Hepatocyte (in vitro differentiated cells): ENCODE data around the gene SAMMSON. TPM values are rescaled to one million over a fixed set of nuclear protein-coding genes. Genes with fewer than 3 reads are reported as not detected.

Experiments
- DNase-seq: peaks from one replicate; pipeline ENCODE4 v3.0.0-alpha.2; 2016; ENCODE audit warnings: low spot score
- H2AFZ ChIP-seq: fragments of 200-600 bp; sonication (generic); 2 replicates; pipeline ENCODE4 v1.6.0; 2016; ENCODE audit warnings: antibody characterized with exemption, mild to moderate bottlenecking
- H3K27ac ChIP-seq: fragments of 200-600 bp; sonication (generic); 2 replicates; pipeline ENCODE4 v1.5.1; 2016; ENCODE audit warnings: mild to moderate bottlenecking
- H3K27me3 ChIP-seq: fragments of 200-600 bp; sonication (generic); 2 replicates; pipeline ENCODE4 v1.6.1; 2016
- H3K36me3 ChIP-seq: fragments of 200-600 bp; sonication (generic); replicated peaks from 2 replicates; pipeline ENCODE4 v1.5.1; 2016; ENCODE audit warnings: low read depth; ENCODE audit not compliant: insufficient read depth
- H3K4me1 ChIP-seq: fragments of 200-600 bp; sonication (generic); 2 replicates; pipeline ENCODE4 v1.5.1; 2016; ENCODE audit warnings: mild to moderate bottlenecking, moderate library complexity; ENCODE audit not compliant: insufficient read depth
- H3K4me2 ChIP-seq: fragments of 200-600 bp; sonication (generic); 2 replicates; pipeline ENCODE4 v1.6.0; 2016
- H3K4me3 ChIP-seq: fragments of 200-600 bp; sonication (generic); 2 replicates; pipeline ENCODE4 v1.5.1; 2016; ENCODE audit warnings: mild to moderate bottlenecking
- H3K79me2 ChIP-seq: fragments of 200-600 bp; sonication (generic); 2 replicates; pipeline ENCODE4 v1.6.0; 2017; ENCODE audit warnings: mild to moderate bottlenecking
- H3K9me2 ChIP-seq: fragments of 200-600 bp; sonication (generic); replicated peaks from 2 replicates; pipeline ENCODE4 v1.6.0; 2017; ENCODE audit warnings: mild to moderate bottlenecking; ENCODE audit not compliant: insufficient read depth
- H3K9me3 ChIP-seq: fragments of 200-600 bp; sonication (generic); 2 replicates; pipeline ENCODE4 v1.5.1; 2016; ENCODE audit warnings: low read depth, mild to moderate bottlenecking
- H4K20me1 ChIP-seq: fragments of 200-600 bp; sonication (generic); 2 replicates; pipeline ENCODE4 v1.6.0; 2016; ENCODE audit warnings: mild to moderate bottlenecking; ENCODE audit not compliant: insufficient read depth, poor library complexity, severe bottlenecking
- EZH2 ChIP-seq: fragments of 200-600 bp; sonication (generic); IDR thresholded peaks from 2 replicates; pipeline ENCODE4 v1.6.1; 2016; ENCODE audit warnings: antibody characterized with exemption, mild to moderate bottlenecking, borderline replicate concordance
- EZH2phosphoT487 ChIP-seq: fragments of 200-600 bp; sonication (generic); IDR thresholded peaks from one replicate; pipeline ENCODE4 v1.6.1; 2018; ENCODE audit warnings: antibody characterized with exemption, mild to moderate bottlenecking, low read depth, moderate library complexity; ENCODE audit not compliant: unreplicated experiment, severe bottlenecking
- WGBS: methylation state at CpG from one replicate; pipeline ENCODE4 v1.1.6; 2016; ENCODE audit warnings: low lambda C conversion rate; ENCODE audit errors: missing lambda C conversion rate; 5-methylcytosine and 5-hydroxymethylcytosine counted together
- polyA plus RNA-seq: library from polyadenylated mRNA; unstranded; fragments of >200 nt; fragmentation: Nextera tagmentation; extraction: Ambion mirVana; gene quantifications from 2 replicates; pipeline ENCODE4 v1.2.1, GENCODE V29; 2016
- total RNA-seq: library from RNA; depleted of rRNA; stranded (reverse); fragments of >200 nt; gene quantifications from 2 replicates; pipeline ENCODE4 v1.2.3, GENCODE V29; 2014
- TF ChIP-seq, protein P1 (sequence below): fragments of 200-600 bp; sonication (generic); IDR thresholded peaks from 2 replicates; pipeline ENCODE4 v1.5.1; 2016; ENCODE audit warnings: antibody characterized with exemption, mild to moderate bottlenecking; ENCODE audit not compliant: poor library complexity

The SAMMSON gene
- 0.10 TPM in 1 of 2 replicates, not detected in the other for total RNA-seq
- polyA plus RNA-seq = not detected in 2 replicates

DNA sequence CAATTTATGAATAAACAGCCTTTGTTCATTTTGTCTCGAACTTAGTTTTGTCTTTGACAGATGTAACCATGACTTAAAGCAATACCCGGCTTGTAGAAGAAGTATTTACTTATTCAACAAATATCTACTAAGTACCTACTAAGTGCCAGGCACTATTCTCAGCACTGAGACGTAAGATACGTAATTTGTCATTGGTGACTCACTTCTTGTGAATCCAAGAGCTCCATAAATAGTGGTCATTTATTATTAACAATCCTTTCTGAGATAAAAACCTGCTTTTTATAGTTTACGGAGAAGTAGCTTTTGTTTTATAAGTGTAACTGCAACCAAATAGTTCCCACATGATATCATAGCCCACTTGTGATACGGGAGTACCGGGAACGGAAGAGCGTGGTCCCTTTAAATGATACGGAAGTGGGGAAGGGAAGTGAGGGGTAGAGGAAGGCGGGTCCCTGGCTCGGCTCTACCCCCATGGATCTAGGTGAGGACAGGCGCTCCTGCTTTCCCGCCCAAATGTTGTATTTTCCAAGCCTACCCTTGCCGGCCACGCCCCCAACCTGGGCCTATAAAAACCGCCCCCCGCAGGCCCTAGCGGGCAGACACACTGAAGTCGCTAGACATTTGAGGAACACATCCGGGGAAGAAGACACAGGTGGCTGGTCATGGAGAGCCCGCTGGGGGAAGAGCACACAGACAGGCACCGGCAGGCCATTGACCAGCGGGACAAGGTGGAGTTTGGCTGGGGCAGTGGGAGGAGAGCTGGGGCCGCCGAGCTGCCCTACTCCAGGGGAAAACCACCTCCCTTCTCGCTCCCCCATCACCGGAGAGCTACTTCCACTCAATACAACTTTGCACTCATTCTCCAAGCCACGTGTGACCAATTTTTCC is at the start of gene SAMMSON:
SAMMSON (plus strand) TSS at position 594 of the 888 bp plus-strand sequence.
- Histone ChIP-seq H3K4me3 (no peak within 1 kb of the TSS), H4K20me1 (no peaks in the 10 kb centered on the region), H3K79me2 (no peaks in the 10 kb centered on the region), H2AFZ (peak within 1 kb of the TSS; percentile 37), H3K4me2 (peak within 1 kb of the TSS; percentile 44), H3K27me3 (no peaks in the 10 kb centered on the region), H3K4me1 (peaks cover 14% of the 10 kb centered on the region), H3K9me2 (no peaks in the 10 kb centered on the region), H3K27ac (peak within 1 kb of the TSS; percentile 65), H3K9me3 (no peaks in the 10 kb centered on the region), H3K36me3 (no peaks in the 10 kb centered on the region)
- DNase-seq = no peak
- whole genome bisulfite sequencing = 86% methylated on average over 29 of the region's 29 CpGs
- TF ChIP-seq EZH2 (no peak), EZH2phosphoT487 (no peak)
- TF ChIP-seq, protein P1, sequence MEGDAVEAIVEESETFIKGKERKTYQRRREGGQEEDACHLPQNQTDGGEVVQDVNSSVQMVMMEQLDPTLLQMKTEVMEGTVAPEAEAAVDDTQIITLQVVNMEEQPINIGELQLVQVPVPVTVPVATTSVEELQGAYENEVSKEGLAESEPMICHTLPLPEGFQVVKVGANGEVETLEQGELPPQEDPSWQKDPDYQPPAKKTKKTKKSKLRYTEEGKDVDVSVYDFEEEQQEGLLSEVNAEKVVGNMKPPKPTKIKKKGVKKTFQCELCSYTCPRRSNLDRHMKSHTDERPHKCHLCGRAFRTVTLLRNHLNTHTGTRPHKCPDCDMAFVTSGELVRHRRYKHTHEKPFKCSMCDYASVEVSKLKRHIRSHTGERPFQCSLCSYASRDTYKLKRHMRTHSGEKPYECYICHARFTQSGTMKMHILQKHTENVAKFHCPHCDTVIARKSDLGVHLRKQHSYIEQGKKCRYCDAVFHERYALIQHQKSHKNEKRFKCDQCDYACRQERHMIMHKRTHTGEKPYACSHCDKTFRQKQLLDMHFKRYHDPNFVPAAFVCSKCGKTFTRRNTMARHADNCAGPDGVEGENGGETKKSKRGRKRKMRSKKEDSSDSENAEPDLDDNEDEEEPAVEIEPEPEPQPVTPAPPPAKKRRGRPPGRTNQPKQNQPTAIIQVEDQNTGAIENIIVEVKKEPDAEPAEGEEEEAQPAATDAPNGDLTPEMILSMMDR = no peak

DNA sequence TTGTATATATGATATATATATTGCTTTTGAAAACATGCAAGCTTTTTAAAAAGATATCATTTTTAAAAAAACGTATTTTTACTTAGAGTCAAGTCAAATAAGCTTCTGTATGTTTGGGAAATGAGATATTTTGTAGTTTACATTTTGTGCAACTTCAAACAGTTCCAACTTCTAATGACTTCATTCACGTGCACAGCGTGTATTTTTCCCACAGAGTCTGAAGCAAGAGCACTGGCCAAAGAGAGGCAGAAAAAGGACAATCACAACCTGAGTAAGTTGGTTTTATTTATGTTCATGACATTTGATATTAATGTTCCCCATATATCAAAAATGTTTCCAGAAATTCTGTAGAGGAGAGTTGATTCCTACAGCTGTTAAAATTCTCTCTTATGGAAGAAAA is 47.9 kb upstream of the SAMMSON start:
- Histone ChIP-seq H3K27me3 (no peaks in the 10 kb centered on the region), H3K4me2 (no peak overlapping the region), H3K4me3 (no peak overlapping the region), H3K27ac (no peak overlapping the region), H3K9me2 (no peaks in the 10 kb centered on the region), H3K79me2 (no peaks in the 10 kb centered on the region), H3K36me3 (no peaks in the 10 kb centered on the region), H4K20me1 (no peaks in the 10 kb centered on the region), H3K4me1 (no peaks in the 10 kb centered on the region), H3K9me3 (no peaks in the 10 kb centered on the region), H2AFZ (no peak overlapping the region)
- TF ChIP-seq EZH2phosphoT487 (no peak), EZH2 (no peak)
- TF ChIP-seq, protein P1 = no peak
- DNase-seq = no peak
- 72% methylated on average over 3 of the region's 3 CpGs for WGBS

DNA sequence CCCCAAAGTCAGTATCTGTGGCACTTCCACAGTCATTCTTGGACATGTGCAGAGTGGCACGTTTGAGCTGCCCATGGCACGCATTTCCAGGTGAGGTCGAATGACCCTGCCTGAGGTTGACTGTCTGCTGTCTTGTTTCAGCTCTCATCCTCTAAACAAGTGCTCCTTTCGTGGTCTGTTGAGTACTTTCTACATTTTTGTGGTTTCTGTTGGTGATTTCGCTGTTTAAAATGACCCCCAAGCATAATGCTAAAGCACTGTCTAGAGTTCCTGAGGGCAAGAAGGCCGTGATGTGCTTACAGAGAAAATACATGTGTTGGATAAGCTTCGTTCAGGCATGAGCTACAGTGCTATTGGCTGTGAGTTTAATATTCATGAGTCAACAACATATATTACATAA is 40.0 kb upstream of the SAMMSON start:
- no peak for DNase-seq
- H3K4me2 ChIP-seq = no peak overlapping the region
- TF ChIP-seq EZH2 (no peak), EZH2phosphoT487 (no peak)
- TF ChIP-seq, protein P1 = no peak
- H3K9me3 ChIP-seq = no peaks in the 10 kb centered on the region
- no peak overlapping the region for H3K27ac ChIP-seq
- no peaks in the 10 kb centered on the region for H3K27me3 ChIP-seq
- H3K9me2 ChIP-seq = no peaks in the 10 kb centered on the region
- no peaks in the 10 kb centered on the region for H3K4me1 ChIP-seq
- H3K4me3 ChIP-seq = no peak overlapping the region
- no peaks in the 10 kb centered on the region for H3K79me2 ChIP-seq
- no peaks in the 10 kb centered on the region for H3K36me3 ChIP-seq
- no peaks in the 10 kb centered on the region for H4K20me1 ChIP-seq
- whole genome bisulfite sequencing = 83% methylated on average over 7 of the region's 7 CpGs
- H2AFZ ChIP-seq = no peak overlapping the region
